ENCODE results near the gene DNASE1L2.
"Not testable (repeated sequence)": the region's sequence is repeated elsewhere in the genome, so short reads cannot be mapped to it uniquely, and the experiment has no call there.

DNASE1L2 gene

DNA sequence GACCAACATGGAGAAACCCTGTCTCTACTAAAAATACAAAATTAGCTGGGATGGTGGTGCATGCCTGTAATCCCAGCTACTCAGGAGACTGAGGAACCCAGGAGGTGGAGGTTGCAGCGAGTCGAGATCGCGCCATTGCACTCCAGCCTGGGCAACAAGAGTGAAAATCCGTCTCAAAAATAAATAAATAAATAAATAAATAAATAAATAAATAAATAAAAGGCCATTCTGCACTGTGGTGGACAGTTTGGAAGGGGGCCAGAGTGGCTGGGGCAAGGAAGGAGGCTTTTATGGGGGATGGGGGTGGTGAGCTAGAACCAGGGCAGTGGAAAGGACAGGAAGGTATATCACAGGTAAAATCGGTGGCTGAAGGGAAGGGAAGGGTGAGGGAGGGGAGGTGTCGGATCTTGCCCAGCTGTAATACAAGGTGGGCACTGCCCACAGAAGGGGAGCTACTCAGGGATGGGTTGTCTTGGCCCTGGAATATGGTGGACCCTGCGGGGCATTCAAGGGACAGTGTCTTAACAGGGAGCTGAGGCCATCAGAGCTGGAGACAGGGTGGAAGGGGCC is 33.0 kb upstream of the DNASE1L2 start:
- DNase-seq (ENCODE audit: low read depth in 2 of 3, low spot score in 1 of 3), result not testable (repeated sequence)

DNA sequence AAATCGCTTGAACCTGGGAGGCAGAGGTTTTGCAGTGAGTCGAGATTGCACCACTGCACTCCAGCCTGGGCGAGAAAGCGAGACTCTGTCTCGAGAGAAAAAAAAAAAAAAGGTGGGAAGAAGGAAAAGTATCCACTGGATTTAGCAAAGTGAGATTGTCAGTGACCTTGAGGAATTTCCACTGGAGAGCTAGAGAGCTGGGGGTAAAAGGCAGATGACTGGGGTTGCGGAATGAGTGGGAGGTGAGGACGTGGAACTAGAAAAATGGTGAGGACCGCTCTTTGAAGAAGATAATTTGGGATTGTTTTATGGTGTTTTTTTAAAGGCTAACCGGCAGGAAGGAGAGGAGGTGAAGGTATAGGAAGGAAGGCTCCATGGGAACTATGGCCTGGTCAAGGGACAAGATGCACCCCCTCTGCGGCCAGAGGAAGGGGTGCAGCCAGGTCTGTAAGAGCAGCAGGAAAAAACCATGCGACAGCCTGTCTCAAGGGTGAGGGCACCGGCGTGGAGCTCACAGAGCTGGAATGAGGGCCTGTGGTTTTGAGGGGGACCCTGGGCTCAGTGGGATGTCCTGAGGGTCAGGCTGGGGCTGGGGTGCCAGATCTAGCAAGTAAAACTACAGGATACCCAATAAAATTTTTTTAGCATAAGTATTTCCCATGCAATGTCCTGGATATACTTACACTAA is 31.7 kb upstream of the DNASE1L2 start:
- no peak for DNase-seq (ENCODE audit: low read depth in 2 of 3, low spot score in 1 of 3)

DNA sequence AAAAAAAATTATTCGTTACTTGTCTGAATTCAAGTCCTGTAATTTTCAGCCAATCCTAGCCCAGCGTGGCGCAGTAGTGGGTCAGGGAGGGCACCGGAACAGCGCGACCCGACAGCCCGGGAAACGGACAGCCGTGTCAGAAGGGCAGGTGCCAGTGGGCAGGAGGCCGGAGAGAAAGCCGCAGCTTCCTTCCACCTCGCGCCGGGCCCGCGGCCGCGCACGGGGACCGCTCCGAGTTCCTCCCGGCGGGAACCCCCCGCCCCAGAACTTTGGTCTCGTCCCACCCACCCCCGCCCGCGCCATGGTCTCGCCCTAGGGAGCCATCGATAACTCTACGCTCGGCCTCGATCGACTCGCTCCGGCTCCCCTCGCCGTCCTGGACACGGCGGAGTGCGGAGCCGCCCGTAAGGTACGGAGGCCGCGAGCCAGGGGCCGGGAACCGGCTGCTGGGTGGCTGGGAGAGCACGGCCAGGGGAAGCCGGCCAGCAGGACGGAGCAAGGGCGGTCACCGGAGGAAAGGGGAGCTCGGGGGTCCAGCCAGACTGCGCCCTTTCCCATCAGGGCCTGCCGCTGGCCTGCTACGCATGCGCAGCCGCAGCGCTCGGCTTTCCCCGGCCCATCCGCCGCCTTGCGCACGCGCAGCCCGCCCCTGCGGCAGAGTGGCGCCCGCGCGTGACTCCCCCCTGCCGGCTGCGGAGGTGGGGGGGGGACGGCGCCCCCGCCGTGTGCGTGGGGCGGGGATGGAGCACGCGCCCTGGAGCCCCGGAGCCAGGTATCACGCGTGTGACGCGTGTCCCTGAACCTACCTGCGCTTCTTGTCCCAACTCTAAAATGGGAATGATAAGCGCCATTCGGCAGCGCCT is 30.9 kb upstream of the DNASE1L2 start, which contains the start of gene MLST8:
Gene MLST8, plus strand, starts transcription at position 351 of the 863 bp plus-strand sequence. CDS start 632 bp downstream, outside the sequence.
- DNase-seq (ENCODE audit: low read depth in 2 of 3, low spot score in 1 of 3), result peak; percentile 70 to 84 (median 73)

DNA sequence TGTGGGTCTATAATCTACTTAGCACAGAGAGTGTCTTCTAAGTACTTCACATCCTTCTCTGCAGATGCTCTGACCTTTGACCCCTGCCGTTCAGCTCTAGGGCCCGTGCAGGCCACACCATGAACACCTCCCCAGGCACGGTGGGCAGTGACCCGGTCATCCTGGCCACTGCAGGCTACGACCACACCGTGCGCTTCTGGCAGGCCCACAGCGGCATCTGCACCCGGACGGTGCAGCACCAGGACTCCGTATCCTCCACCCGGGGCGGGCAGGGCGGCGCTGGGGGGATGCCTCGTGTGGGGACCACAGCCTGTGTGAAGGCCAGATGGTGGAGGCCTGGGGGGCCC is 30.3 kb upstream of the DNASE1L2 start:
- DNase-seq (ENCODE audit: low read depth in 2 of 3, low spot score in 1 of 3), result no peak

DNA sequence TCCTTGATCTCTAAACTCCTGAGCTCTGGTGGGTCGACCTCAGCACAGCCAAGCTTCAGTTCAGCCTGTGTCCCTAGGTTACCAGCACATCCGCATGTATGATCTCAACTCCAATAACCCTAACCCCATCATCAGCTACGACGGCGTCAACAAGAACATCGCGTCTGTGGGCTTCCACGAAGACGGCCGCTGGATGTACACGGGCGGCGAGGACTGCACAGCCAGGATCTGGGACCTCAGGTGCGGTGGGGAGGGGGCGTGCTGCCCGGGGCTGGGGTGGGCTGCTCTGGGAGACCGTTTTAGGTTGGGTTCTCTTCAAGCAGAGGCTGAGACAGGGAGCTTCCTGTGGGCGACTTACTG is 29.8 kb upstream of the DNASE1L2 start:
- no peak for DNase-seq (ENCODE audit: low read depth in 2 of 3, low spot score in 1 of 3)

DNA sequence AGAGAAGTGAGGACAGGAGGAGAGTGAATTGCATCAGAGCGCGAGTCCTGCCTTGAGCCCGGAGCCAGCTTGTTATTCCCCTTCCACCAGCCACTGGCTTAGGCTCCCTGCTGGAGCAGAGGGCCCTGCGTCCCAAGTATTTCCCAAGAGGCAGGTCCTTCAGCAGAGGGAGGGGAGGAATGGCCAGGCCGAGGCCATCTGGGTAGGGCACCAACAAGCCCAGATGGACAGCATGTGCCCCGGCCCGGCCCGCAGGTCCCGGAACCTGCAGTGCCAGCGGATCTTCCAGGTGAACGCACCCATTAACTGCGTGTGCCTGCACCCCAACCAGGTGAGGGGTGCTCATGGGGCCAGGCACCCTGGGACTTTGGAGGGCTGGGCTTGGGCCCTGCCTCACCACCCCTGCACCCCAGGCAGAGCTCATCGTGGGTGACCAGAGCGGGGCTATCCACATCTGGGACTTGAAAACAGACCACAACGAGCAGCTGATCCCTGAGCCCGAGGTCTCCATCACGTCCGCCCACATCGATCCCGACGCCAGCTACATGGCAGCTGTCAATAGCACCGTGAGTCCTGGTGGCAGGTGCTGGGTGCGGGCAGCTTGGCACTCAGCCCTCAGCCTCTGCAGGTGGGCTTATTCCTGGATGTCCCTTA is 29.3 kb upstream of the DNASE1L2 start:
- no peak for DNase-seq (ENCODE audit: low read depth in 2 of 3, low spot score in 1 of 3)

DNA sequence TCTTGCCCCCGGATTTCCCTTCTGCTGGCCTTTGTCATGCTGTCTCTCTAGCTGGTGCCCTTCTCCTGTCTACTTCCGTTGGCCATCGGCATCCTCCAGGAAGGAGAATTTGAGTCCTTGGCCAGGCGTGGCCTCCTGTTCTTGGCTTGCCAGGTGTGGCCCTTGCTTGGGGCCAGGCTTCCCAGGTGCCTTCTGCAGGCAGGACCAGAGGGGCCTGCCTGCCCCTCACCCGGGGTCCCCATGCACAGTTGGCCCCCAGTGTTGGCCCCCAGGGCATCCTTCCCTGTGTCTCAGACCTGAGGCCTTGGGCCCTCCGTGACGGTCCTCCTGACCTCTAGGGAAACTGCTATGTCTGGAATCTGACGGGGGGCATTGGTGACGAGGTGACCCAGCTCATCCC is 28.4 kb upstream of the DNASE1L2 start:
- DNase-seq (ENCODE audit: low read depth in 2 of 3, low spot score in 1 of 3), result no peak

DNA sequence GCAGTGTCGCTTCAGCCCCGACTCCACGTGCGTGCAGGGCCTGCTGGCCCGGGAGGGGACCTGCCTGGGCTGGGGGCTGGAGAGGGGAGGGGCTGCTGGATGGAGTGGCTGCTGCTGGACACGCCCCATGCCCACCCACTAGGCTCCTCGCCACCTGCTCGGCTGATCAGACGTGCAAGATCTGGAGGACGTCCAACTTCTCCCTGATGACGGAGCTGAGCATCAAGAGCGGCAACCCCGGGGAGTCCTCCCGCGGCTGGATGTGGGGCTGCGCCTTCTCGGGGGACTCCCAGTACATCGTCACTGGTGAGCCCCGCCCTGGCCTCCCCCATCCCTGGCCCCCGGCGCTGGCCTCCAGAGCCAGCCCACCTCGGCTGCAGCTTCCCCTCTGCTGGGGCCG is 27.9 kb upstream of the DNASE1L2 start:
- DNase-seq (ENCODE audit: low read depth in 2 of 3, low spot score in 1 of 3), result no peak

DNA sequence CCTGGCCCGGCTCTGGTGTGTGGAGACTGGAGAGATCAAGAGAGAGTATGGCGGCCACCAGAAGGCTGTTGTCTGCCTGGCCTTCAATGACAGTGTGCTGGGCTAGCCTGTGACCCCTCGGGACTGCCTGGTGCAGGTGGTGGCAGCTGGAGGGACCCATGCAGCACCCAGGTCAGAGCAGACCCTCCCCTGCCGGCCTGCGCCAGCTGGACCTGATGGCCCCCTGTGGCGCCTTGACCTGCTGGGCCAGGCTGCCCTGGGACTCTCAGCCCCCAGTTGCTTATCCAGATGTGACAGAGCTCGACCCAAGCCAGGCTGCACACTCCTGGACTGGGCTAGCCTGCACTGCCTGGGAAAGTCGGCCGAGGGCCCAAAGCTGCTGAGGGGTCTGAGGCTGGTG is 27.5 kb upstream of the DNASE1L2 start:
- no peak for DNase-seq (ENCODE audit: low read depth in 2 of 3, low spot score in 1 of 3)

DNA sequence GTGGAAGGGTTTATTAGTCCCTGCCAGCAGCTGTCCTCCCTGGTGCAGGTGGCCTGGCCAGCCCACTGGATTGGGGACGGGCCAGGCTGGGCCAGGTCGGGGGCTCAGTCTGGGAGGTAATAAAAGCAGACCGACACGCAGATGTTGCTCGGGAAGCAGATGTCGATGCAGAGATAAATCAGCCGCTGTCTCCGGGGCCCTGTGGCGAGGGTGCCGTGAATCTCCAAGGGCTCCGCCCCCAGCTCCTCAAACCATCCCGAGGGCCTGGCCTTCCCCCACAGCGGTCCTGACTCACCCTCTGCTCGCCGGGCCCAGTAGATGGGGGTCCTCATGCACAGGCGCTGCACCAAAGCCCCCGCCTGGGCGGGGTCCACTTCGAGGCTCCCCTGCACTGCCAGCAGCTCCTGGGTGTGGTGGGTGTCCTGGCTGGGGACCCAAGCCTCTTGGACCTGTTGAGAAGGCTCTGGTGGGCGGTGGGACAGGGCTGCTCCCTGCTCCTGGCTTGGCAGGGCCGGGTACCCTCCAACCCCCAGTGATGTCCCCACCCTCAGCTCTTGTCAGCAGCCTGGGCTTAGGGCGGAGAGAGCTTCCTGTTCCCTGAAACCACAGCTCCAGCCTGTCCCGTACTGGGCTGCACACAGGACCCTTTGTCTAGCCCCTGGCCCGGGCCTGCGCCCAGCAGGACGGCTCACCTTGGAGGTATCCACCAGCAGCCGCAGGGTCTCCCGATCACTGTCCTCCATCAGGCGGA is 26.8 kb upstream of the DNASE1L2 start:
- no peak for DNase-seq (ENCODE audit: low read depth in 2 of 3, low spot score in 1 of 3)

DNA sequence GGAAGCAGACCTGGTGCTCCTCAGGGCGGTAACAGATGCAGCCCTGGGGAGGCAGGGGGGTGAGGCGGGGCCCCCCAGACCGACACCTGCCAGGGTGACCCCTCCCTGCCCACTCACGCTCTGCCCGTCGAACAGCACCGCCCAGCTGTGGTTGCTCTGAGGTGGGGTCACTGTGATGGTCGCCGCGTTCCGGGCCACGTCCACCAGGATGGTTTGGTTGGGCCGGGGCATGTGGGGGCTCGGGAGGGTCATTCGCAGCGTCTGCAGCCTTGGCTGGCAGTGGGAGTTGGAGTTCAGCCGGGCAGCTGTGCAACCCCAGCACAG is 26.3 kb upstream of the DNASE1L2 start:
- no peak for DNase-seq (ENCODE audit: low read depth in 2 of 3, low spot score in 1 of 3)

DNA sequence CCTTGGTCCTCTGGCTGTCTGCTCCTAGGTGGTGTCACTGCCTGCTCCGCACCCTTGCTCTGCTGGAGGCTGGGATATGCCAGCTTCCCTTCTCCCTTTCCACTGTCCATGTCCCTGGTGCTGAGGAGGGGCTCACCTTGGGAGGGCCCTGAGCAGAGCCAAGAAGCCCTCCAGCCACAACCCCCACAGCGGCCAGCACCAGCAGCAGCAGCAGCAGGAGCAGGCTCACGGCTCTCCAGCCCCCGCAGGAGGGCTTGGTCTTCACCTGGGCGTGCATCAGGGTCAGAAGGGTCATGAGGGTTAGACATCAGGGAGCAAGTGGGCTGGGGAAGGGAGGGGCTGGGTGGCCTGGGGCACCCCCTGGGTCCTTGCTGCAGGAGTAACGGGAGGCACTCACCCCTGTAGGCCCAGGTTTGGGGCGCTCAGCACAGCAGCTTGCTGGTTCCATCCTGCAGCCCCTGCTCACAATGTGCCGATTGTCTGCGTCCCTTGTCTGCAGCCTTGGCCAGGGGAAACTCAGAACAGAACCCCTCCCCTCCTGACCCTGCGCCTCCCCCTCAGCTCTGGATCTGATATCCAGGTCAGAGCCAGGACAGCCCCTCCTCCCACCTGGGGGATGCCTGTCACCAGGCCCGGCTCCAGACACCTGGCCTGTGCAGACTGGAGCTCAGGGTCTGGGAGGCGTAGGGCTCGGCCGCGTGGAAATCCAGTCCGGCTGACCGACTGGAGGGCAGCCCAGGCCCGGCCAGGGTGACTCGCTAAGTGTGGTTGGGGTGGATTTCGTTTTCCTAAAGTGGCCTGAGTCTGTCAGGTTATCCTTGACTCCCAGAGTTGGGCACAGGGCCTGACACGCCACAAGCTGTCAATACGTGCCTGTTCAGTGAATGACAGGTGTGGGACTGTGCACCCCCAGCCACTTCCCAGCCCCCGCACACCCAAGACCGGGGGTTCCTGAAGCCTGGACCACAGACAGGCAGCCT is 25.6 kb upstream of the DNASE1L2 start, which contains the start of gene BRICD5:
Gene BRICD5, minus strand, starts transcription at position 478 of the 980 bp plus-strand sequence. Its CDS starts 30 bp downstream, at position 448.
- DNase-seq (ENCODE audit: low read depth in 2 of 3, low spot score in 1 of 3), result no peak

DNA sequence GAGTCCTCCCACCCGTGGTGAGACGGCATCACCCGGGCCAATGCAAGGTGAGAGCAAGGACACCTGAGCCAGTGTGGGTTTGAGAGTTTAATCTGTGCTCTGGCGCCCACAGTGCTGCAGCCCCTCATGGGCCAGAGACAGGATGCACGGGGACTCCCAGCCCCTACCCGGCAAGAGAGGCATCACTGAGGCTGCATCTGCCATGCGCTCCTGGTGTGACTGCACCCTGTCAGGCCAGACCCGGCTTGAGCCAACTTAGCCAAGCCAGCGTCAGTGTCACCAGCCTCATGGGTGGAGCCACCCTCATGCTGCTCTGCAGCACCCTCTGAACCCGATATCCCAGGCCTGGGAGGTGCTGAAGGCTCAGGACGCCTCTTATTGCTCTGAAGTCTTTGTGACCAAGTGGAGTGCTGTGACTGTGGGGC is 24.3 kb upstream of the DNASE1L2 start:
- DNase-seq (ENCODE audit: low read depth in 2 of 3, low spot score in 1 of 3), result no peak

DNA sequence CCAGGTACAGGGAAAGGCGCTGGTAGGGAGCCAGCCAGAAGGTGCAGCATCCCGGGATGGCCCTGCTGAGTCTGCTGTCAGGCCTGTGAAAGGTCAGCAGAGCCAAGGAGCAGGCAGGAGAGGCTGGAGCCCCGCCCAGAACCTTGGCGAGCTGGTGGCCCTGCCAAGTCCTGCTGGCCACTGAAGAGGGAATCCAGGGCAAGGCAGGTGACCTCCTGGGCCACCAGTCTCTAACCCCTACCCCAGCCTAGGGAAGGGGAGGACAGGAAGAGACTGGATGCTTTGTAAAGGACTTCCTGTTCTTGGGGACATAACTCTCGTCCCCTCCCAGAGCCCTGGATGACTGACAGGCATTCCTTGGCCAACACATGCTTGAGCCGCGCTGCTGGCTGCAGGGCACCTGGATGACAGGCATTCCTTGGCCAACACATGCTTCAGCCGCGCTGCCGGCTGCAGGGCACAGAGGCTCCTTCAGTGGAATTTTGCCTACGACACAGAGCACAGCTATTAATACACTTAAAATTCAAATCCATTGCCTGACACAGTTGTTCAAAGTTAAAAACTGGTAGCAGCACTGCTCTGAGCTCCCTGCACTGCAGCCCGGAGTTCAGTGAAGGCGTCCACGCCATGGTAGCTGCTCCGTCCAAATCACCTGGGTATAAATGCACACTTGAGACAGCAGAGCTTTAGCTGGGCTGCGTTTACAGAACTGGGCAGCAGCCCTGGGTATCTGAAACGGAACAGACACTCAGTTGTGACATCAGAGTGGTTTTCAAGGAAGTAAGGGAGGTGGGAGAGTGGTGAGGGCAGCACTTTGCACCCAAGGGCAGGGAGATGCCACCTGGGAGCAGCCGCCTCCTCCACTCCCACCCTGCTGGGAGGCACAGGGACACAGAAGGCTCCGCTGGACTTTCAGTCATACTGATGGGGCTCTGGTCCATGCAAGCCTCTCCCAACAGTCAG is 23.6 kb upstream of the DNASE1L2 start:
- no peak for DNase-seq (ENCODE audit: low read depth in 2 of 3, low spot score in 1 of 3)

DNA sequence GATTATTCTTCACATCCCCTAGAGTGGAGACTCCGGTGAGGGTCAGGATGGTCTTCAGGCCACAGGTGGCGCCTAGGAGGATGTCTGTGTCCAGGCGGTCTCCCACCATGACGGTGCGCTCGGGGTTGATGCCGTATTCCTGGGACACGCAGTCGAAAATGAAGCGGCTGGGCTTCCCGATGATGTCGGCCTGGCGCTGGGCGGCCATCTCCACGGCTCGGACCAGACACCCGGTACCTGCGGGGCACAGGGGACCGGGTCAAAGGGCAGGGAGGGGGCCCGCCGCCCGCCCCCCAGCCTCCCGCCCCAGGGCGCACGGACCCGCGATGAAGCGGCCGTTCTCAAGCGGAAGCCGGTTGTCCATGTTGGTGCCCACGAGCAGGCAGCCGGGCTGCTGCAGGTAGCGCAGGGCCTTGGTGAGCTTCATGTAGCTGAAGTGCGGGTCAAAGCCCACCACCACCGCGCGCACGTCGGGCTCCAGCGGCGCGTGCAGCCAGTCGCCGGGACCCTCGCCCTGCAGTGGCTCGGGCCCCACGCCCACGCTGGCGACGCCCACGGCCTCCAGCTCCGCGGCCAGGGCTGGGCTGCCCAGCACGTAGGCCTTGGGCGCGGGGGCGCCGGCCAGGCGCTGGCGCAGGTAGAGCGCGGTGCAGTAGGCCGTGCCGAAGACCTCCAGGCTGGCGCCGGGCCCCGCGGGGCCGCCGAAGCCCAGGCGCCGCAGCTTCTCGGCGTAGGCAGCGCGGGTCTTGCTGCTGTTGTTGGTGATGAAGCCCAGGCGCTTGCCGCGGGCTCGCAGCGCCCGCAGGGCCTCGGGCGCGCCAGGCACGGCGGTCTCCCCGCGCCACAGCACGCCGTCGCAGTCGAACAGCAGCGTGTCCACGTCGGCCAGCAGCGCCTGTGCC is 22.2 kb upstream of the DNASE1L2 start:
- no peak for DNase-seq (ENCODE audit: low read depth in 2 of 3, low spot score in 1 of 3)

DNA sequence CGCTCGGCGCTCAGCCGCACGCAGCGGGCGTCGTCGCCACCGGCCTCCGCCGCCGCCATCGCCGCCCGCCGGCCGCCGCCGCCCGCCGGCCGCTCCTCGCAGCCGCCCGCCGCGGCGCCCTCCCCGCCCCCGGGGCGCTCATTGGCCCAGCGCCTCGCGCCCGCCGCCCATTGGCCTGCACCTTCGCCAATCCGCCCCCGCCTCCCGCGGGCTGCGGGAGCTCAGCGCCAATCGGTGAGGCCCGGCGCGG is 21.6 kb upstream of the DNASE1L2 start, which contains the start of gene PGP:
Gene PGP, minus strand, starts transcription at position 122 of the 250 bp plus-strand sequence. Its CDS starts 63 bp downstream, at position 59.
- DNase-seq (ENCODE audit: low read depth in 2 of 3, low spot score in 1 of 3), result no peak

DNA sequence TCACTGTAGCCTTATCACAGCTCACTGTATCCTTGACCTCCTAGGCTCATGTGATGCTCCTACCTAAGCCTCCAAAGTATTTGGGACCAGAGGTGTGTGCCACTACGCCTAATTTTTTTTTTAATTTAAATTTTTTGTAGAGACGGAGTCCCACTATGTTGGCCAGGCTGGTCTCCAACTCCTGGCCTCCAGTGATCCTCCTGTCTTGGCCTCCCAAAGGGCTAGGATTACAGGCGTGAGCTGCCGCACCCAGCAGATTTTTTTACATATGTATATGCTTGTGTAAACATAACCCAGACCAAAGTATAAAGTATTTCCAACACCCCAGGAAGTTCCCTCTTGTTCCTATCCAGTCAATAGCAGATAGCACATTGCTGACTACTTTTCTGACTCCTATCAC is 19.9 kb upstream of the DNASE1L2 start:
- no peak for DNase-seq (ENCODE audit: low read depth in 2 of 3, low spot score in 1 of 3)
